ENCODE measurements around the gene ENDOU.

The ENDOU gene

GRCh38 chr12:47725091-47725772 lies at the start of gene ENDOU:
Gene ENDOU, minus strand, starts transcription at chr12:47725490. Its CDS starts 77 bp downstream, at chr12:47725413.
- DNase-seq (ENCODE audit: low read depth, low spot score): no peak
- no peak within 1 kb of the TSS for H3K27ac ChIP-seq

DNA sequence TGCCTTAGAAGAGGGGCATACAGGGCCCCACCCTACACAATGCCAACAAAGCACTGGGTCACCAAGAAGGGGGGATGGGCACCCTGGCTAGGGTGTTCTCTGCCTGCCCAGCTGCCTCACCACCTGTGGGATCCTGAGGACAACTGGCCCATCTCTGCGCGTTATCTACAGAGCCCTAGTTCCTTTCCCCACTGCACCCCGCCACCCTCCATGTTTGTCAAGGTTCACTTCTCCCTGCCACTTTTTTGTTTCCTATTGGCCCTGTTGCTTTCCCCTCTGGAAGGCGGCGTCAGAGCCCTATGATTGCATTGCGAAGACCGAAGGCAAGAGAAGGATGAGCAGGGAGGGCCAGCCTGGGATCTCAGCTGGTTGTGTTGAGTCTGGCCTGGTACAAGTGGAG lies 49.4 kb upstream of the ENDOU start:
- no peak overlapping the region for H3K27ac ChIP-seq
- DNase-seq (ENCODE audit: low read depth, low spot score): no peak

DNA sequence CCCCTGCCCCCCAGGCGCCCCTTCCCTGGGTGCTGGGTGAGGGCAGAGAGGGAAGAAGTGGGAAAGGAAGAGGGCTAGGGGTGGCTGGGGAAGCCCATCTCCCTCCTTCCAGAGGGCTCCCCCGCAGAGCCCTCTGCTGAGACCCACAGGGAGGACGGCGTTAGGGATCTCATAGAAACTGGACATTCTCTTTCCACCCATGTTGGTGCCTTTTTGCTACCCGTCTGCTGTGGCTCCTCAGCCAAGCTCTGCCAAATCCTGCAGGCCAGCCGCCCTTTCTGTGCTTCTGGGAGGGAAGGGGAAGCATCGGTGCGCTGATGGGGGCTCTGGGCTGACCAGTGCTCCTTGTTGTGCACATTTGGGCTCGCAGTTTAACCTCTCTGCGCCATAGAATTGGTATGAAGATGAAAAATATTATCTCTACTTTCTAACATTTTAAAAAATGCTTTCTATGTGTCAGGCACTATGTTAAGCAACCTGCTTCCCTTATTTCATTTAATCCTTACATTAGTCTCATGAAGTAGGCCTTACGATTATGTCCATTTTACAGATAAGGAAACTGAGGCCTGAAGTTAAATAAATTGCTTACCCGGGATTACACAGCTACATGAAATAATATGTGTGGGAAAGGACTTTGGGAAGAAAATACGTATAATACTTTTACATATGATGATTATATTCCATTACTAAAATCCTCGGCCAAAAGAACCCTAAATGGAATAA lies 48.7 kb upstream of the ENDOU start:
- H3K27ac ChIP-seq: no peak overlapping the region
- DNase-seq (ENCODE audit: low read depth, low spot score): no peak

- DNase-seq (ENCODE audit: low read depth, low spot score): no peak
- H3K27ac ChIP-seq: no peak within 1 kb of the TSS
Observed at GRCh38 chr12:47773062-47773857, 48.0 kb upstream of the ENDOU start, which contains the start of gene SLC48A1. Gene SLC48A1, plus strand, starts transcription at chr12:47773238. Its CDS starts 67 bp downstream, at chr12:47773305.

DNA sequence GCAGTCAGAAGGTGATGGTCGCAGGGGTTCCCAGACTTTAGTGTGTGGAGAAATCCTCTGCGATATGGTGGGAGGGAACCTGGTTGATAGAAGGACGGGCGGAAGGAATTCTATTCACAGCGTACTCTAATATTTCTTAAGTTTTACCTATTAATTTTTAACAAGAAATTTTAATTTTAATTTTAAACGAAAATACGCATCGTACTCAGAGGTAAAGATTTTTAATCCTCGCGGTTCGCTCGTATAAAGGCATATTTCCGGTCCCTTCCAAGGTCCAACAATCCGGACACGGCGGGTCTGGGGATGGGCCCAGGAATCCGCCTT lies 47.4 kb upstream of the ENDOU start:
- no peak for DNase-seq (ENCODE audit: low read depth, low spot score)
- H3K27ac ChIP-seq: no peak overlapping the region

- no peak overlapping the region for H3K27ac ChIP-seq
- no peak for DNase-seq (ENCODE audit: low read depth, low spot score)
Observed at GRCh38 chr12:47772094-47772660, 46.9 kb upstream of the ENDOU start.

- H3K27ac ChIP-seq: no peak overlapping the region
- no peak for DNase-seq (ENCODE audit: low read depth, low spot score)
Observed at GRCh38 chr12:47771304-47771703, 46.0 kb upstream of the ENDOU start.

DNA sequence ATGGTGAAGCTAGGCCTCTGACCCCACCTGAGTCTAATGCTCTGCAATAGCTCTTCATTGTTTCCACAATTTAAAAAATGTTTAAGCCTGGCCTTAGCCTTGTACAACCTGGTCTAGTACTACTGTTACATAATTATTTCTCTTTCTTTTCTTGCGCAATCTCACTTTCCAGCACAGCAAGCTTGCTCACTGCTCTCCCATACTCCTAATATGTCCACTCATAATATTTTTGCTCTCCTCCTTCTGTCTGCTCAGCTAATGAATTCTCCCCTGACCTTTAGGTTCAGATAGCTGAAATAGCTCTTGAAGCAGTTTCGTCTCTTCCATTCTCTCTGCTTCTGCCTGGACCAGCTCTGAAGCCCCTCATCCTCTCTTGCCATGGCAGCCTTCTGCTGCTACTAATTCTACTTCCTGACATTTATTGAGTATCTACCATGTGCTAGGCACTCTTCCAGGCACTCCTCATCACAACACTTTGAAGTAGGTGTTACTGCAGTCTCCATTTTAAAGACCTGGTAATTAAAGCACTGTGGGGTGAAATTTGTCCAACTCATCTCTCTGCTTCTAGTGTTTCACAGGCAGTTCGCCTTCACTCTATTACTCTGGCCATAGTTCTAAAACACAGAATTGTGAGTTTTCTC lies 44.9 kb upstream of the ENDOU start:
- no peak for DNase-seq (ENCODE audit: low read depth, low spot score)
- no peak overlapping the region for H3K27ac ChIP-seq

DNA sequence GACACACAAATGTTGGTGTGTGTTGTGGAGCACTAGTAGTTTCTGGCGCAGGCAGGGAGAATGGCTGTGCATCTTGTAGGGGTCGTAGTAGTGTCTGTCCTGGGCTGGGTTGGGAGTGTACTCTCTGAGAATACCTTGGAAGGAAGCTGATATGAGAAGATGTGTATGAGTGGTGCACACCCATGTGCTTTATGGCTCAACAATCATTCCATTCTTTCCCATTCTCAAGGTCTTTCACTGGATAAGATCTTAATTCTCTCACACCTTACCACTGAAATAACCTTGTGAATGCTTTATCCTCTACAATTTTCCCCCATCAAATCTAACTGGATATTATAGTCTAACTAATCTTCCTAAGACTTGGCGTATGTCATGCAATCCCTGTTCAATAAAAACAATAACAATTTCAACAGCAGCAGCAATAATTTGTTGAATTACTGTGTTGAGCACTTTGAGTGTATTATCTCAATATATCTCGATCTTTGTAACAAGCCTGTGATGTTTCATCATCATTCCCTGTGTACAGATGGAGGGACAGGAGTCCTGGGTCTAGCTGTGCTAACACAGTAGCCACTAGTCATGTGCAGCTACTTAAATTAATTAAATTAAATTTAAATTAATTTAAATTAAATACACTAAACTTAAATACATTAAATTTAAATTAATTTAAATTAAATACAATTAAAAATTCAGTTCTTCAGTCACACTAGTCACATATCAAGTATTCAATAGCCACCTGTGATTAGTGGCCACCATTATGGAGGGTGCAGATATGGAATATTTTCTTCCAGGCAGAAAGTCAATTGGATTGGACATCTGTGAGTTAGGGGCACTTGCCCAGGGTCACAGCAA lies 44.2 kb upstream of the ENDOU start:
- peak overlapping the region; percentile 60 for H3K27ac ChIP-seq
- DNase-seq (ENCODE audit: low read depth, low spot score): no peak

GRCh38 chr12:47768323-47768811 lies 43.1 kb upstream of the ENDOU start:
- DNase-seq (ENCODE audit: low read depth, low spot score): no peak
- peak overlapping the region; percentile 60 for H3K27ac ChIP-seq

GRCh38 chr12:47767216-47767724 lies 42.0 kb upstream of the ENDOU start:
- peak overlapping the region; percentile 60 for H3K27ac ChIP-seq
- no peak for DNase-seq (ENCODE audit: low read depth, low spot score)

- no peak for DNase-seq (ENCODE audit: low read depth, low spot score)
- no peak overlapping the region for H3K27ac ChIP-seq
Observed at GRCh38 chr12:47766502-47767215, 41.4 kb upstream of the ENDOU start.

DNA sequence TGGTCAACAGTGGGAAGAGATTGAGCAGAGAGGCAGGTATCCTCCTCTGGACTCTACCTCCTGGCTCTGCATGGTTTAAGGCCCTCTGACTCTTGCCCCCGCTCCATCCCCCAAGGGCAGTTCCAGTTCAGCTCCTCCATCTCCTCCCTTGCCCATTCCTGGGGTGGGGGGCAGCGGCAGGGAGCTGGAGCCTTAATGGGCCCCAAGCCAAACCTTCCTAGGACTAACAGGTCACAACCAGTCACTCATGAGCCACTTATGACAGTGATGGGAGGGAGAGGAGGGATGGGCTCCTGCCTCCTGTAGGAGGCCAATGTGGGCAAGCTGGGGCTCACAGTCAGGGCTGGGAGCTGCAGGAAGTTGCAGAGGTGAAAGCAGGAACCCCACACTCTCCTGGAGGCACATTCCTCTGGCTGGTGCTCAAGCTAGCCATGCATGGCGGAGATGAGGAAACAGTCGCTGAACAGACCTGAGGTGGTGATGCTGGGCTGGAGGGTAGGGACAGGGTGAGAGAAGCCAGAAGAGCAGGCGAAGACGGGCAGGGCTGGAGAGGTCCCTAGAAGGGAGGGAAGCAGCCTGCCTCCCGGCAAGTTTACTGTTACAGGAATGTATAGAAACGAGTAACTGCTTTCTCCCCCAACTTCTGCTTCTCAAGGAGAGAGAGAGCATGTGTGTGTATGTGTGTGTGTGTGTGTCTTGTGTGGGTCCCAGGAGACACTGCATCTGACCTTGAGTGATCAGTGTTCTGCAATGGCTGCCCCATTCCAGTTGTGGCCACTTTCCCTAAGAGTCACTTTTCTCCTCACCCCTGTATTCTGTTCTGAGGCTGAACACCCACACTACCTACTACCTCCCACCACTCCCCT lies 38.4 kb upstream of the ENDOU start:
- DNase-seq (ENCODE audit: low read depth, low spot score): no peak
- H3K27ac ChIP-seq: peak overlapping the region; percentile 74

- no peak for DNase-seq (ENCODE audit: low read depth, low spot score)
- peak overlapping the region; percentile 74 for H3K27ac ChIP-seq
Observed at GRCh38 chr12:47762850-47763465, 37.7 kb upstream of the ENDOU start.

- peak; percentile 46 for DNase-seq (ENCODE audit: low read depth, low spot score)
- peak within 1 kb of the TSS; percentile 78 for H3K27ac ChIP-seq
Observed at GRCh38 chr12:47758834-47759690, 33.8 kb upstream of the ENDOU start, which contains the start of gene RAPGEF3. Gene RAPGEF3, minus strand, starts transcription at chr12:47758880. Its CDS starts 324 bp downstream, at chr12:47758556.

DNA sequence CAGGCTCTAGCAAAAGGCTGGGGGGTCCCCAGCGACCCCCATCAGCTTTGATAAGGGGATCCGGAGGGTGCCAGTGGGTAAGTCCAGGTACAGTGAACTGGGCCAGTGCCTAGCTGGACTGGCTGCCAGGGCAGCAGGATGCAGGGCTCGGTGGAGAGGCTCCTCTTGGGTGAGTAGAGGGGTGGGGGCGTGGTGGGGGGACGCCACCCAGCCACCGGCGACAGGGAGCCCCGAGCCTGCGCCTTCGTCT lies 33.2 kb upstream of the ENDOU start:
- H3K27ac ChIP-seq: peak overlapping the region; percentile 78
- DNase-seq (ENCODE audit: low read depth, low spot score): no peak

All from epithelial cell of prostate (primary cell).